ENCODE data around the gene PEAK1. TPM values are rescaled to one million over a fixed set of nuclear protein-coding genes. Genes with fewer than 3 reads are reported as not detected.

Gene PEAK1
- total and polyA plus RNA-seq, 7 donors: 4.0 to 32.1 (median 25.3) TPM

DNA sequence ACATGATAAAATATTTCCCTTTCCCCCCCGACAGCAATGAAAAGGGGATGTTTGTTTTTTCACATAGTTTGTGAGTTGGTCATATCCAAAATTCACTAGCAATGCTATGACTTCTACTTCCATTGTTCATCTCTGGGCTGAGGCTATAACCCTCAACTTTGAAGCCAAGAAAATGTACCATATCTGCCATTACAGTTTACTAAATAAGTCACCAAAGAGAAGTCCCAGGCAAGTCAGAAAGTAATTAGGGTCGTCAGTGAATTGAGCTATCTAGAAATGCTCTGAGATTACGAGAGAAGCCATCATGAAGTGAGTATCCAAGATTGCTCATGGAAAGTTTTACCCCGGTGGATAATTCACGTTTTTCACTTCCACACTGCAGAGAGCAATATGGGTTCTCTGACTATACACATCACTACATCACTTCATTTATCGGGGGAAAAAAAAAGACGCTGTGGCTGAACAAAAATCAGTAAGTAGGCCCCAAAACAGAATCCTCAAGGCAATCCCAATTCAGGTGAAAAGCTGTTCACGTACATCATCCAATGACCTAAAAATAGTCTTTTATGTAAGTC is 1.4 kb downstream of the PEAK1 start:
- 31 to 42% (median 36%) methylated on average over 8 of the region's 8 CpGs for WGBS, 3 donors
- Histone ChIP-seq H3K4me3 (peak overlapping the region; percentile 91), H3K36me3 (ENCODE audit: insufficient read depth in 1 of 2, low read depth in 1 of 2) (no peaks in the 10 kb centered on the region), H3K27ac (peak overlapping the region; percentile 96), H3K4me1 (peaks cover 44% of the 10 kb centered on the region), H3K27me3 (ENCODE audit: insufficient read depth in 3 of 3, low read length in 2 of 3) (no peaks in the 10 kb centered on the region), H3K9me3 (no peaks in the 10 kb centered on the region)
- ATAC-seq (no peak), DNase-seq (no peak)
- intact Hi-C loops (cut with DNase I): loop anchor here in 1 of 2 donors (10.0 kb wide), 1 partner anchor 294 kb away; no protein-coding TSS in a partner anchor
- no peak for TF ChIP-seq CTCF (IDR thresholded peaks at IDR 0.05)

DNA sequence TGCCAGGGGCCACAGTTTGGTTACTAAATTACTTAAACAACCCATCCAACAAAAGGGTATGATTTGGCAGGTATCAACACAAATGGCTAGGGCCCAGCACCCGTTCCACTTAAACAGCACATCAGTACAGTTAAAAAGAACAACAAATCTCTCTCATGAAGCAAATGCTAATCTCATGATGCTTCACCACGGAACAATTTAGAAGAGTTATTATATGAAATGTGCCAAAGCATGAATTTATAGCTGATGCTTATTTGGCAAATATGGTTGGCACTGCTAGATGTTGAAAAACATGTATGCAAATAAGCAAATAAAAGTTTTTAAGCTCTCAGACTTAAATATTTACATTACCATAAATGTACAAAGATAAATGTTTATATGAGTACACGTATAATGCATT is 2.3 kb downstream of the PEAK1 start:
- Histone ChIP-seq H3K4me3 (peak overlapping the region; percentile 91), H3K27me3 (ENCODE audit: insufficient read depth in 3 of 3, low read length in 2 of 3) (no peaks in the 10 kb centered on the region), H3K27ac (peak overlapping the region; percentile 96), H3K9me3 (no peaks in the 10 kb centered on the region), H3K36me3 (ENCODE audit: insufficient read depth in 1 of 2, low read depth in 1 of 2) (no peaks in the 10 kb centered on the region), H3K4me1 (peaks cover 43% of the 10 kb centered on the region)
- no peak for ATAC-seq
- no peak for TF ChIP-seq CTCF (IDR thresholded peaks at IDR 0.05)
- intact Hi-C loops (cut with DNase I): loop anchor here in 1 of 2 donors (10.0 kb wide), 1 partner anchor 293 kb away; no protein-coding TSS in a partner anchor
- no peak for DNase-seq
- 44 to 57% (median 47%) methylated on average over 3 of the region's 3 CpGs for WGBS, 3 donors

- no peaks in the 10 kb centered on the region for H3K27me3 ChIP-seq (ENCODE audit: insufficient read depth in 3 of 3, low read length in 2 of 3)
- no peak overlapping the region for H3K27ac ChIP-seq
- intact Hi-C loops (cut with DNase I): loop anchor here in 1 of 2 donors (10.0 kb wide), 1 partner anchor 292 kb away; no protein-coding TSS in a partner anchor
- no peak for TF ChIP-seq CTCF (IDR thresholded peaks at IDR 0.05)
- H3K9me3 ChIP-seq: no peaks in the 10 kb centered on the region
- H3K4me1 ChIP-seq: peaks cover 40% of the 10 kb centered on the region
- 0 to 88% (median 88%) methylated on average over 1 of the region's 1 CpG for WGBS, 3 donors
- H3K4me3 ChIP-seq: no peak overlapping the region
- DNase-seq (no peak), ATAC-seq (no peak)
- no peaks in the 10 kb centered on the region for H3K36me3 ChIP-seq (ENCODE audit: insufficient read depth in 1 of 2, low read depth in 1 of 2)
Measured at GRCh38 chr15:77416954-77417353, 3.0 kb downstream of the PEAK1 start.

DNA sequence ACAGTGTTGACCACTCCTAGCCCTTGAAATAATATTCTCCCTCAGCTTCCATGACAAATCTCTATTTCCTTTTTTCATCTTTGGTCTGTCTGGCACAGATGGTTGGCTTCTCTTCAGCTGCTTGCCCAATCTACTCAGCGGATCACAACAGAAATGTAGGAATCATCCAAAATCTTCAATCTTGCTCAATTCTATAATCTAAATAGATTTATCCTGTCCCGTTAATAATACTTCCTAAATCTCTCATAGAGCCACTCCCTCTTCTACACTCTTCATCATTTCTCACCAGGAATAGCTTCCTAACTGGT is 3.8 kb downstream of the PEAK1 start:
- TF ChIP-seq CTCF (IDR thresholded peaks at IDR 0.05): no peak
- Histone ChIP-seq H3K36me3 (ENCODE audit: insufficient read depth in 1 of 2, low read depth in 1 of 2) (no peaks in the 10 kb centered on the region), H3K4me3 (no peak overlapping the region), H3K27me3 (ENCODE audit: insufficient read depth in 3 of 3, low read length in 2 of 3) (no peaks in the 10 kb centered on the region), H3K4me1 (peaks cover 38% of the 10 kb centered on the region), H3K27ac (no peak overlapping the region), H3K9me3 (no peaks in the 10 kb centered on the region)
- 42 to 49% (median 47%) methylated on average over 2 of the region's 2 CpGs for WGBS, 3 donors
- intact Hi-C loops (cut with DNase I): loop anchor here in 1 of 2 donors (10.0 kb wide), 1 partner anchor 291 kb away; no protein-coding TSS in a partner anchor
- ATAC-seq: no peak
- DNase-seq: peak in 1 of 2 donors; percentile 45
